ENCODE data around the gene GATA6. TPM values are rescaled to one million over a fixed set of nuclear protein-coding genes. Genes with fewer than 3 reads are reported as not detected.
A peak's percentile ranks its signal among the peaks of the same experiment; 100 is the strongest.
"Not testable (repeated sequence)": the region's sequence is repeated elsewhere in the genome, so short reads cannot be mapped to it uniquely, and the experiment has no call there.

Gene GATA6
- total RNA-seq, 1 donor from 2014 or later, result 22.1 TPM

DNA sequence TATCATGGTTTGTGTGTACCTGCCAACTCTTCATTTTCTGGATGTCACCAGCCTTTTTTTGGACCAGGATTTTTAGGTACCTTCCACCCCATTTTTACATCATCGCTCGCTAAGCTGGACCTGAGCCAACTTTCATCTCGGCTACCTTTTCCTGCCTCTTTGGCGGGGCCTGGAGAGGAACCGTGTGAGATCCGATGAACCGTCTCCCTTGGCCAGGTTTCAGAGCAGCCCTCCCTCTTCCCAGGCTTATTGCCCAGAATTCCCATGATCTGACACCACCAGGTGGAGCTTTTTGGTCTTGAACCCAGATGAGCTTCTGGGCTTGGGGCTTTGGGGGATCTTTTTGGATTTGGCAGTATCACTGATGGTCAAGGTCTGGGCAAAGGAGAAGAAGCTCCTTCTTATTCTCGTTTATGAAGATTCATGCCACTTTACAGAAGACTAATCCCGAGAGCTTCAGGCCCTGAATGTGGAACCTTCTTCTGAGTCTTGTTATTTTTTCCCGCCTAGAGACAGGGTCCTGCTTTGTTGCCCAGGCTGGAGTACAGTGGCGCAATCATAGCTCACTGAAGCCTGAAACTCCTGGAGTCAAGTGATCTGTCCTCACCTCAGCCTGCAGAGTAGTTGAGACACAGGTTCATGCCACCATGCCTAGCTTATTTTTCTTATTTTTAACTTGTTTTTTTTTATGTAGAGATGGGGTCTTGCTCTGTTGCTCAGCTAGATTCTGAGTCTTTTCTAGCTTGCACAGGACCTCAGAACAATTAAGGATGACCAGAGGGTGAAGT lies 50.4 kb downstream of the GATA6 start:
- Histone ChIP-seq H3K4me1 (peaks cover 16% of the 10 kb centered on the region), H3K4me3 (no peak overlapping the region), H3K27ac (no peak overlapping the region), H3K9me3 (no peaks in the 10 kb centered on the region), H3K36me3 (no peaks in the 10 kb centered on the region), H3K27me3 (ENCODE audit: low read depth) (no peaks in the 10 kb centered on the region)
- ATAC-seq (no peak), DNase-seq (no peak)
- TF ChIP-seq, protein P1, sequence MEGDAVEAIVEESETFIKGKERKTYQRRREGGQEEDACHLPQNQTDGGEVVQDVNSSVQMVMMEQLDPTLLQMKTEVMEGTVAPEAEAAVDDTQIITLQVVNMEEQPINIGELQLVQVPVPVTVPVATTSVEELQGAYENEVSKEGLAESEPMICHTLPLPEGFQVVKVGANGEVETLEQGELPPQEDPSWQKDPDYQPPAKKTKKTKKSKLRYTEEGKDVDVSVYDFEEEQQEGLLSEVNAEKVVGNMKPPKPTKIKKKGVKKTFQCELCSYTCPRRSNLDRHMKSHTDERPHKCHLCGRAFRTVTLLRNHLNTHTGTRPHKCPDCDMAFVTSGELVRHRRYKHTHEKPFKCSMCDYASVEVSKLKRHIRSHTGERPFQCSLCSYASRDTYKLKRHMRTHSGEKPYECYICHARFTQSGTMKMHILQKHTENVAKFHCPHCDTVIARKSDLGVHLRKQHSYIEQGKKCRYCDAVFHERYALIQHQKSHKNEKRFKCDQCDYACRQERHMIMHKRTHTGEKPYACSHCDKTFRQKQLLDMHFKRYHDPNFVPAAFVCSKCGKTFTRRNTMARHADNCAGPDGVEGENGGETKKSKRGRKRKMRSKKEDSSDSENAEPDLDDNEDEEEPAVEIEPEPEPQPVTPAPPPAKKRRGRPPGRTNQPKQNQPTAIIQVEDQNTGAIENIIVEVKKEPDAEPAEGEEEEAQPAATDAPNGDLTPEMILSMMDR (IDR thresholded peaks at IDR 0.05), result no peak
- intact Hi-C loops (cut with DNase I), result no loop called here

GRCh38 chr18:22220585-22220984 lies 51.2 kb downstream of the GATA6 start:
- H3K9me3 ChIP-seq; DNase-seq; intact Hi-C loops (cut with DNase I); H3K36me3 ChIP-seq; H3K4me3 ChIP-seq; ATAC-seq; H3K27me3 ChIP-seq (ENCODE audit: low read depth); H3K27ac ChIP-seq: not testable (repeated sequence)
- peaks cover 16% of the 10 kb centered on the region for H3K4me1 ChIP-seq

GRCh38 chr18:22221350-22221749 lies 52.0 kb downstream of the GATA6 start:
- TF ChIP-seq, protein P1 (IDR thresholded peaks at IDR 0.05), result no peak
- intact Hi-C loops (cut with DNase I), result no loop called here
- Histone ChIP-seq H3K9me3 (no peaks in the 10 kb centered on the region), H3K4me1 (peaks cover 16% of the 10 kb centered on the region), H3K27me3 (ENCODE audit: low read depth) (no peaks in the 10 kb centered on the region), H3K4me3 (no peak overlapping the region), H3K27ac (no peak overlapping the region), H3K36me3 (no peaks in the 10 kb centered on the region)
- DNase-seq, result no peak
- no peak for ATAC-seq

DNA sequence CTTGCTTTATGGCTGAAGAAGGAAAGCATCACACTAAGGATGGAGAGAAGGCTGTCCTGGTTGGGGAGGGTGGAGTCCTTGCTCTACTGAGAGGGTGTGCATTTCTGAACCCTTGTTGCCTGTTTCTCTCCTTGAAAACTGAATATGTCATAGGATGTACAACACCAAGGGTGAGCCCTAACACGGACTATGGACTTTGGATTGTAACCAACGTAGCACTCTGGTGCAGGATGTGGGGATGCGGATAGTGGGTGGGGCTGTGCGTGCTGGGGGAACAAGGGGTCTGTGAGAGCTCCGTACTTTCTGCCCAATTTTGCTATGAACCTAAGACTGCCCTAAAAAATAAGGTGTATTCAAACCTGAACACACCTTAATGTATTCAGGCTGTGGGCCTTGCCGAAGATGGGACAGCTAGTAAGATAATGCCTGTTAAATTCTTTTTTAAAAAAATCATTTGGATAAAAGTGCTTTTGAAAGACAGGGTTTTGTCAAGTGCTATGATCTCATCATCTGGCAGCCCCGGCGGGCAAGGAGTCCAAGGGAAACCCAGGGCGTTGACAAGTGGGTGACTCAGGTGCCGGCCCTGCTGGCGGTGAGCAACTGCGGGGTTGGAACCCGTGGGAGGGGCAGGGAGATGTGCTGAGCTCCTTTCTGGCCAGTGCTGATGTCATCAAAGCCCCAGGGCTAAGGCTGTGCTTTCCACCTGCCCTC lies 54.0 kb downstream of the GATA6 start:
- Histone ChIP-seq H3K4me1 (peaks cover 8% of the 10 kb centered on the region), H3K27ac (no peak overlapping the region), H3K9me3 (no peaks in the 10 kb centered on the region), H3K4me3 (no peak overlapping the region), H3K27me3 (ENCODE audit: low read depth) (no peaks in the 10 kb centered on the region), H3K36me3 (no peaks in the 10 kb centered on the region)
- ATAC-seq, result peak; percentile 96 to 99
- DNase-seq, result peak; percentile 89
- TF ChIP-seq, protein P1 (IDR thresholded peaks at IDR 0.05), result no peak
- intact Hi-C loops (cut with DNase I), result no loop called here

- Histone ChIP-seq H3K9me3 (no peaks in the 10 kb centered on the region), H3K27me3 (ENCODE audit: low read depth) (no peaks in the 10 kb centered on the region), H3K4me1 (peaks cover 8% of the 10 kb centered on the region), H3K4me3 (no peak overlapping the region), H3K36me3 (no peaks in the 10 kb centered on the region), H3K27ac (no peak overlapping the region)
- ATAC-seq (peak in 1 of 2 donors; percentile 12), DNase-seq (no peak)
- TF ChIP-seq, protein P1 (IDR thresholded peaks at IDR 0.05), result no peak
- intact Hi-C loops (cut with DNase I), result no loop called here
These were observed 54.6 kb downstream of the GATA6 start for GRCh38 chr18:22223965-22224322.

DNA sequence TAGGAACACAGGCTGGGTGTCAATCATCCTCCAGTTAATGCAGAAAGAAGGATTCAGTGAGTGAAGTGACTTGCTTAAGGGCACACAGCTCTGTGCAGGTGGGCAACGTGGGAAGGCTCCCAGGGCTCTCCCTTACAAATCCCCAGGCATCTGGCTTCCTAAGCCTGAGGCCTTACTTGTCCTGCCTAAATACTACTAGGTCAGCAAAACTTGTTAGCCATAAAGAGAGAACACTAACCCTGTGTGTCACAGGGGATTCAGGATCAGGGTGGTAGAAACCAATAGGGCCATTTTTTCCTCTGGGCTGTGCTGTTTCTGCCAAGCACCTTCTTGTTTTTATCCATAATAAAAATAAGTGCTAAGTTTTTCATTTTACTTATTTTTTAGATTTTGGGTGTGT lies 55.0 kb downstream of the GATA6 start:
- Histone ChIP-seq H3K4me1 (peaks cover 8% of the 10 kb centered on the region), H3K9me3 (no peaks in the 10 kb centered on the region), H3K36me3 (no peaks in the 10 kb centered on the region), H3K4me3 (no peak overlapping the region), H3K27ac (no peak overlapping the region), H3K27me3 (ENCODE audit: low read depth) (no peaks in the 10 kb centered on the region)
- intact Hi-C loops (cut with DNase I), result no loop called here
- DNase-seq, result no peak
- ATAC-seq, result no peak
- TF ChIP-seq, protein P1 (IDR thresholded peaks at IDR 0.05), result no peak

Measured in lower lobe of right lung (tissue), 2 donors.